GM06990 (cell line): ENCODE results near the gene RHBDD1.

Experiments used
- DNase-seq: peaks from one replicate; pipeline ENCODE4 v3.0.0-alpha.2; 2011; ENCODE audit not compliant: insufficient read length; ENCODE audit errors: extremely low read depth
- H3K27me3 ChIP-seq: replicated peaks from 2 replicates; pipeline ENCODE4 v1.6.0; 2011; ENCODE audit warnings: low read length; ENCODE audit not compliant: control insufficient read depth, insufficient read depth
- H3K36me3 ChIP-seq: 2 replicates; pipeline ENCODE4 v1.5.1; 2011; ENCODE audit warnings: low read length; ENCODE audit not compliant: control insufficient read depth, insufficient read depth
- H3K4me3 ChIP-seq: replicated peaks from 2 replicates; pipeline ENCODE4 v1.5.1; 2011; ENCODE audit warnings: low read depth, mild to moderate bottlenecking, control low read depth, low read length
- TF ChIP-seq, protein P1 (sequence below): IDR thresholded peaks from 2 replicates; pipeline ENCODE4 v1.5.1; 2011; ENCODE audit warnings: low read length, control low read depth, mild to moderate bottlenecking, inconsistent platforms; ENCODE audit not compliant: insufficient read depth, poor library complexity, severe bottlenecking

The RHBDD1 gene

DNA sequence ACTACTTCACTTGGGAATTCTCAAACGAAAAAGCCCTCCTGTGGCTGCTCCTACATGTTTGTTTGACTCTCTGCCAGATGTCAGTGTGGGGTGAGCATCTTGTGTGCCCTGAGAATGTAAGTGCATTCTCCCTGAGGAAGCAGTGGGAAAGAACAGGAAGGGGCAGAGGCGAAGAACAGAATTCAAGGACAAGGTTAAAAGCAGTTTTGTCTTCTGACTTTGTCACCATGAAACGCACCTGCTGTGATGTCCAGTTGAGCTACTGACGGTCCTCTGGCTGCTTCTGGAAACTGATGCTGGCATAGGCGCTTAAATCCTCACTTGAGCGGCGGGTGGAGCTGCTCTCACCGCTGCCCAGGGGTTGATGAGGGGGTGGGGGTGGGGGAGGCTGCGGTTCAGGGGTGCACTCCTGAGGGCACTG is 41.1 kb upstream of the RHBDD1 start:
- Histone ChIP-seq H3K27me3 (no peaks in the 10 kb centered on the region), H3K4me3 (no peak overlapping the region), H3K36me3 (no peaks in the 10 kb centered on the region)
- TF ChIP-seq, protein P1, sequence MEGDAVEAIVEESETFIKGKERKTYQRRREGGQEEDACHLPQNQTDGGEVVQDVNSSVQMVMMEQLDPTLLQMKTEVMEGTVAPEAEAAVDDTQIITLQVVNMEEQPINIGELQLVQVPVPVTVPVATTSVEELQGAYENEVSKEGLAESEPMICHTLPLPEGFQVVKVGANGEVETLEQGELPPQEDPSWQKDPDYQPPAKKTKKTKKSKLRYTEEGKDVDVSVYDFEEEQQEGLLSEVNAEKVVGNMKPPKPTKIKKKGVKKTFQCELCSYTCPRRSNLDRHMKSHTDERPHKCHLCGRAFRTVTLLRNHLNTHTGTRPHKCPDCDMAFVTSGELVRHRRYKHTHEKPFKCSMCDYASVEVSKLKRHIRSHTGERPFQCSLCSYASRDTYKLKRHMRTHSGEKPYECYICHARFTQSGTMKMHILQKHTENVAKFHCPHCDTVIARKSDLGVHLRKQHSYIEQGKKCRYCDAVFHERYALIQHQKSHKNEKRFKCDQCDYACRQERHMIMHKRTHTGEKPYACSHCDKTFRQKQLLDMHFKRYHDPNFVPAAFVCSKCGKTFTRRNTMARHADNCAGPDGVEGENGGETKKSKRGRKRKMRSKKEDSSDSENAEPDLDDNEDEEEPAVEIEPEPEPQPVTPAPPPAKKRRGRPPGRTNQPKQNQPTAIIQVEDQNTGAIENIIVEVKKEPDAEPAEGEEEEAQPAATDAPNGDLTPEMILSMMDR = no peak
- no peak for DNase-seq

DNA sequence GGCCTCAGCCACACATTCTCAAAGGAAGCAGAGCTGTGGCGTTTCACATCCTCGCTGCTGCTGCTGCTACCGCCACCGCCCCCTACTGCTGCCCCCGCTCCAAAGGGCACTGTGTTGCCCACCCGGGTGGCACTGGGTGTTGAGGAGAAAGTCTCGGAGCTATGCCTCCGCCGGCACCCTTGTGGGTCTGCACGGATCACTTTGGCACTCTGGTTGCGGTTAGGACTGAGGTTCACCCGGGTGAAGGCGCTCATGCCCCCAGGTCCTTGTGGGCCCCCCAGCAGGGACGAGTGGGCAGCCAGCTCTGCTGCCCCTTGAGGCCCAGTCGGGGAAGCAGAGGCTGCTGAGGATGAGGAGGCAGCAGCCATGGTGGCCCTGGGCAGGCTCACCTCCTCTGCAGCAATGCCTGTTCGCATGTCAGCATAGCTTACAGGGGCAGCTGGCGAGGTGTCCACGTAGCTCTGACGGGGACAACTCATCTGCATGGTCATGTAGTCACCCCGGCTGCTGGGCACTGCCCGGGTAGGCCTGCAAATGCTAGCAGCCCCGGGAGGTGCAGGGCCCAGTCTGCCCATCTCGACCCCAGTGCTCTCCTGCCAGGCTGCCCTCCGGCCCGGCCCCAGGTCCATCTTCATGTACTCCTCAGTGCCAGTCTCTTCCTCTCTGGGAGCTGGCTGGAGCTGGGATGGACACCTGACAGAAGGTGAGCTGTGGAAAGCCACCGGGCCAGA is 40.4 kb upstream of the RHBDD1 start:
- H3K4me3 ChIP-seq = no peak overlapping the region
- H3K36me3 ChIP-seq = no peaks in the 10 kb centered on the region
- DNase-seq = peak; percentile 14
- no peaks in the 10 kb centered on the region for H3K27me3 ChIP-seq
- TF ChIP-seq, protein P1 = no peak

DNA sequence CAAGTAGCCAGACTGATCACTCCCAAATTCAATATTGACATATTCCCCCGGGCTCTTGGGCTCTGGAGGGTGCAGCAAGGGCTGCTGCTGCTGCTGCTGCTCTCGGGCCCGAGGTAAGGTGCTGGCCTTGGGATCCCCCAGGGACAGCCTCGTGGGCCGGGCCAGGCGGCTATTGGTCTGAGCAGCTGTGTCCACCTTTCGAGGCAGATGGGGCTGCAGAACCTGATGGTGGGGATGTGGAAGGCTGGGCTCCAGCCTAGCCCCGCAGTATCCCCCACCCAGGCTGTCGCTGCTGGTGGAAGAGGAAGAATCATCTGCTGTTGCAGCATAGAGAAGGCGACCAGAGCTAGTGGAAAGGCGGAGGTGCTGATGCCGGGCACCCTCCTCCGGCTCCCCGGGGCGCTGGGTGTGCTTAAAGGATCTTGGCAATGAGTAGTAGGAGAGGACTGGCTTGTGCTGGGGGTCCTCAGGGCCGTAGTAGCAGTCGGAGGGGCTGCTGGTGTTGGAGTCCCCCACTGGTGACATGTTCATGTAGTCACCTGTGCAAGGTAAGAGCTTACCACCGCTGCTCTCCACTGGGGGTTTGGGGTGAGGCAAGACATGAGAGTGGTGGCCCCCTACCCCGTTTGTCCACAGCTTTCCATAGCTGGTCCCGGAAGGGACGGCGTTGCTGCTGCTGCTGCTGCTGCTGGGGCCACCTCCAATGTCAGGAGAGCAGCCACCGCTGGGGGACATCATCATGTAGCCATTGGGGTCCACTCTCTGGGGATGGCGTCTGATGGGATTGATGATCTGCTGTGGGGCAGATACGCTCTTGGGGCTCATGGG is 39.6 kb upstream of the RHBDD1 start:
- TF ChIP-seq, protein P1 = no peak
- peak; percentile 9 for DNase-seq
- H3K36me3 ChIP-seq = no peaks in the 10 kb centered on the region
- H3K27me3 ChIP-seq = no peaks in the 10 kb centered on the region
- no peak overlapping the region for H3K4me3 ChIP-seq

DNA sequence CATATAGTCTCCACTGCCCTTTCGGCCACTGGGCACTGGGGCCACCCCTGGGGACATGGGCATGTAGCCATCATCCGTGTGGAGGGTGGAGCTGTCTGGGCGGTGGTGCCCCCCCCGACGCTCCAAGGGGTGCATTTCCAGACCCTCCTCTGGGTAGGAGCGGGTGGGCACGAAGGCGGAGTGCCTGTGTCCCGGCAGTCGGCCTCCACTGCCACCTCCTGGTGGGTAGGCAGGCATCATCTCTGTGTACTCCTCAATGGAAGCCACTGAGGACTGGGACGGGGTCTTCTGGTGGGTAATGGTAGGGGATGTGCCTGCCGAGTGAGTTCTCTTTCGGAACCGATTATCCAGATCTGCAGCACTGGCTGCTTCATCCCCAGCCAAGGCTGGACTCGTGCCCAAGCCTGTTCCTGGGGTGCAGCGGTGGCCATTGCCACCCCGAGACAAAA is 39.0 kb upstream of the RHBDD1 start:
- H3K36me3 ChIP-seq = no peaks in the 10 kb centered on the region
- TF ChIP-seq, protein P1 = peak; percentile 53
- H3K27me3 ChIP-seq = no peaks in the 10 kb centered on the region
- H3K4me3 ChIP-seq = no peak overlapping the region
- DNase-seq = peak; percentile 9

DNA sequence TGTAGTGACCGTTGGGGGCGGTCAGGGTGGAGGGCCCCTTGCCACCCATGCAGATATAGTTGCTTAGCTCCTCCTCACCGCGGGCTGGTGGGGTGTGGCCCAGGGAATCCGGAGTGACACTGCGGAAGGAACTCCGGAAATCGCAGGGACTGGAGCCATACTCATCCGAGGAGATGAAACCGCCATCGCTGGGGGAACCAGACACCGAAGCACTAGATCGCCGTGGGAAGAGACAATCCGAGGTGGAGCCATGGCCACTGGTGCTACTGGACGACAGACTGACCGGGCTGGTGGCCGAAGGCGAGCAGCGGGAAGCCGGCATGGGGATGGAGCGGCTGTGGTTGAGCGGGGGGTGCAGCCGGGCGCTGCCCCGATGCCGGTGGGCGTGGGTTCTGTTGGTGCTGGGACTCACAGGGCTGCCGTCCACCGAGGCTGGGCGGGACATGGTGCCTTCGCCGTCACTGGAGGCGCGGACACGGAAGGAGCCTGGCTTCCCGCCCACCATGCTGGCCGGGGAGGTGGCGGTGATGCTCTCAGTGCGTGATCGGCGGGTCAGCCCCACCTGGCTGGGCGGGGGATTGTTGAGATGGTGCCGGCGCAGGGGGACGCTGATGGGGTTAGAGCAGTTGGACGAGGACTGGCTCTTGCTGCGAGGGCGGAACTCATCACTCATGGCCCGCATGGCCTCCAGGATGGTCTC is 38.4 kb upstream of the RHBDD1 start:
- Histone ChIP-seq H3K36me3 (no peaks in the 10 kb centered on the region), H3K4me3 (no peak overlapping the region), H3K27me3 (no peaks in the 10 kb centered on the region)
- peak; percentile 13 for DNase-seq
- TF ChIP-seq, protein P1 = no peak
